DND-41 (cell line): Measurements from ENCODE around the gene CDH11.

Source experiments
- EZH2 ChIP-seq: IDR thresholded peaks from 3 replicates; pipeline ENCODE4 v1.6.1; 2012; ENCODE audit warnings: borderline replicate concordance, low read depth, mild to moderate bottlenecking, moderate library complexity, low read length, inconsistent platforms; ENCODE audit not compliant: severe bottlenecking
- TF ChIP-seq, protein P1 (sequence below): IDR thresholded peaks from 2 replicates; pipeline ENCODE4 v1.5.1; 2012; ENCODE audit warnings: borderline replicate concordance, low read length, moderate library complexity, mild to moderate bottlenecking; ENCODE audit not compliant: poor library complexity, severe bottlenecking; ENCODE audit errors: extremely low read depth

DNA sequence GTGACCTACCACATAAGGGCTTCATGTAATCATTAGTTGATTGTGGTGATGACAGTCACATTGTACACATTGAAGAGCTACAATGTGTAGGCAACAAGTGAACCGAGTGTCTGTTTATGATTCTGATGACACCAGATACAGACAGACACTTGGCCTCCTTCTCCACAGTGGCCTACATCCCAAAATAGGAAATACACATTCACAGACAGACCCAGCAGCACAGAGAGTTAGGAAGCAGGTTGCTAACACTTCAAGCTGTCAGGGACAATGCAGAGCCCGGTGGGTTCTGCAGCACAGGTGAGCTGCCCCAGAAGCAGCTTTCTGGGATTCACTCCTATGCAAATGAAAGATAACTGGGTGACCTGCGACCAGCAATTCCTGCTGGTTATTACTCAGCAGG lies 72.2 kb downstream of the CDH11 start:
- TF ChIP-seq, protein P1, sequence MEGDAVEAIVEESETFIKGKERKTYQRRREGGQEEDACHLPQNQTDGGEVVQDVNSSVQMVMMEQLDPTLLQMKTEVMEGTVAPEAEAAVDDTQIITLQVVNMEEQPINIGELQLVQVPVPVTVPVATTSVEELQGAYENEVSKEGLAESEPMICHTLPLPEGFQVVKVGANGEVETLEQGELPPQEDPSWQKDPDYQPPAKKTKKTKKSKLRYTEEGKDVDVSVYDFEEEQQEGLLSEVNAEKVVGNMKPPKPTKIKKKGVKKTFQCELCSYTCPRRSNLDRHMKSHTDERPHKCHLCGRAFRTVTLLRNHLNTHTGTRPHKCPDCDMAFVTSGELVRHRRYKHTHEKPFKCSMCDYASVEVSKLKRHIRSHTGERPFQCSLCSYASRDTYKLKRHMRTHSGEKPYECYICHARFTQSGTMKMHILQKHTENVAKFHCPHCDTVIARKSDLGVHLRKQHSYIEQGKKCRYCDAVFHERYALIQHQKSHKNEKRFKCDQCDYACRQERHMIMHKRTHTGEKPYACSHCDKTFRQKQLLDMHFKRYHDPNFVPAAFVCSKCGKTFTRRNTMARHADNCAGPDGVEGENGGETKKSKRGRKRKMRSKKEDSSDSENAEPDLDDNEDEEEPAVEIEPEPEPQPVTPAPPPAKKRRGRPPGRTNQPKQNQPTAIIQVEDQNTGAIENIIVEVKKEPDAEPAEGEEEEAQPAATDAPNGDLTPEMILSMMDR: no peak
- TF ChIP-seq EZH2: no peak
